Retinal pigment epithelial cell (primary cell): Measurements from ENCODE around the gene VCAN.

Experiments
- DNase-seq: peaks from one replicate; pipeline ENCODE4 v3.0.0-alpha.2; 2010; ENCODE audit warnings: low read depth
- H3K4me3 ChIP-seq: 2 replicates; pipeline ENCODE4 v1.5.1; 2011; ENCODE audit warnings: mild to moderate bottlenecking, low read length, control low read depth, moderate library complexity
- TF ChIP-seq, protein P1 (sequence below): conservative IDR thresholded peaks from 2 replicates; pipeline ENCODE4 v1.5.1; 2011; ENCODE audit warnings: low read depth, low read length, control low read depth, inconsistent platforms

The VCAN gene

DNA sequence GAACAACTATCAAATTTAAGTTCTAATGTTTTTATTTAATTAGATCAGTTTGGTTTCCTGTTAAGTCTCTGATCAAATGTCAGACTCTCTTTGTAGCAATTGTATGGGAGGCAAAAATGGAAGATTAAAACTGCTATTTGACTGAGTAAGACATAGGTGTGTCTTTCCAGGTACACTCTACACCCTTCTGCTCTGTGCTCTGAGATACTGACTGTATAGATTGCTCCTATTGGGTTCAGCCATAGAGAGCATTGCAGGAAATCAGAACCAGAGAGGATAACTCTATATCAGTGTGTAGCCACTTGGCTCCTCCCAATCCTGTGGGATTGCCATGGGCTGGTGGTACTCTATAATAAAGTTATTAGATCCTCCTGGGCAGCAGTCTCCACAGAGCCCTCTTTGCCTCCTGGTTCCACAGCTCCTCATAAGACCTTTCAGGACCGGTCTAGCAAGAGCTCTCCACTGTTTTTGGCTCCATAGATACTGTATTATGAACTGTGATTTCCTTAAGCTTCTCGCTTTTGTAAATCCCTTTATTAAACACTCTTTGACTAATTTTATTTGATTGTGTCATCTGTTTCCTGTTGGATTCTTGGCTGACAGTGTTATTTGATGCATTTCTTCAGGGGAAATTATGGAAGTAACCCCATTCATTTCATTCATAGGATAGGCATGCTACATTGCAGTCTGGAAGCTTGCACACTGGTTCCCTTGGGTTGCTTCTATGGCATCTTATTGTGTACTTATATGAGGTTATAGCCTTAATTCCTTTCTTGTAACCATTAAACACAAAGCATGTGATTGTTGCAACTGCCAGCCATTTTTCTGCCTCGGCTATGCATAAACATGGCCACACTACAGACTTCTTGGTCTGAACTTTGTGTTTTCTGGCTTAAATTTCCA, 115.6 kb downstream of the VCAN start:
- TF ChIP-seq, protein P1, sequence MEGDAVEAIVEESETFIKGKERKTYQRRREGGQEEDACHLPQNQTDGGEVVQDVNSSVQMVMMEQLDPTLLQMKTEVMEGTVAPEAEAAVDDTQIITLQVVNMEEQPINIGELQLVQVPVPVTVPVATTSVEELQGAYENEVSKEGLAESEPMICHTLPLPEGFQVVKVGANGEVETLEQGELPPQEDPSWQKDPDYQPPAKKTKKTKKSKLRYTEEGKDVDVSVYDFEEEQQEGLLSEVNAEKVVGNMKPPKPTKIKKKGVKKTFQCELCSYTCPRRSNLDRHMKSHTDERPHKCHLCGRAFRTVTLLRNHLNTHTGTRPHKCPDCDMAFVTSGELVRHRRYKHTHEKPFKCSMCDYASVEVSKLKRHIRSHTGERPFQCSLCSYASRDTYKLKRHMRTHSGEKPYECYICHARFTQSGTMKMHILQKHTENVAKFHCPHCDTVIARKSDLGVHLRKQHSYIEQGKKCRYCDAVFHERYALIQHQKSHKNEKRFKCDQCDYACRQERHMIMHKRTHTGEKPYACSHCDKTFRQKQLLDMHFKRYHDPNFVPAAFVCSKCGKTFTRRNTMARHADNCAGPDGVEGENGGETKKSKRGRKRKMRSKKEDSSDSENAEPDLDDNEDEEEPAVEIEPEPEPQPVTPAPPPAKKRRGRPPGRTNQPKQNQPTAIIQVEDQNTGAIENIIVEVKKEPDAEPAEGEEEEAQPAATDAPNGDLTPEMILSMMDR: no peak
- no peak overlapping the region for H3K4me3 ChIP-seq
- no peak for DNase-seq

GRCh38 chr5:83589786-83590185, 118.2 kb downstream of the VCAN start:
- DNase-seq: no peak
- TF ChIP-seq, protein P1: no peak
- H3K4me3 ChIP-seq: no peak overlapping the region

GRCh38 chr5:83590966-83591365, 119.4 kb downstream of the VCAN start:
- TF ChIP-seq, protein P1: no peak
- DNase-seq: no peak
- no peak overlapping the region for H3K4me3 ChIP-seq

GRCh38 chr5:83595217-83595616, 123.7 kb downstream of the VCAN start:
- TF ChIP-seq, protein P1: peak; percentile 47

GRCh38 chr5:83608122-83608521, 136.6 kb downstream of the VCAN start:
- TF ChIP-seq, protein P1: peak; percentile 79
- H3K4me3 ChIP-seq: no peak overlapping the region
- peak; percentile 14 for DNase-seq

More at GRCh38 chr5:83595217-83595616, 123.7 kb downstream of the VCAN start:
- H3K4me3 ChIP-seq: no peak overlapping the region
- DNase-seq: no peak

GRCh38 chr5:83614841-83615240, 143.3 kb downstream of the VCAN start:
- TF ChIP-seq, protein P1: no peak
- H3K4me3 ChIP-seq: no peak overlapping the region
- no peak for DNase-seq

GRCh38 chr5:83628360-83628759, 156.8 kb downstream of the VCAN start:
- TF ChIP-seq, protein P1: no peak
- H3K4me3 ChIP-seq: no peak overlapping the region
- no peak for DNase-seq
